ENCODE data around the gene ANKH.

- no peak for TF ChIP-seq CTCF (IDR thresholded peaks at IDR 0.05; ENCODE audit: low read depth, low read length, missing input control)
- TF ChIP-seq SP1 (IDR thresholded peaks at IDR 0.05): peak; percentile 69
- peak; percentile 63 to 83 for TF ChIP-seq RXRA (IDR thresholded peaks at IDR 0.05)
- TF ChIP-seq ATF3 (IDR thresholded peaks at IDR 0.05): no peak
- no peak for TF ChIP-seq ZBTB33 (IDR thresholded peaks at IDR 0.05)
- no peak for TF ChIP-seq GABPA (IDR thresholded peaks at IDR 0.05 in 1 of 2, conservative IDR thresholded peaks at IDR 0.05 in 1 of 2)
- TF ChIP-seq MAX (IDR thresholded peaks at IDR 0.05): peak; percentile 75
- TF ChIP-seq JUND (IDR thresholded peaks at IDR 0.05): peak in 1 of 2 donors; percentile 59
- no peak for TF ChIP-seq REST (IDR thresholded peaks at IDR 0.05)
- peak; percentile 50 for TF ChIP-seq YY1 (IDR thresholded peaks at IDR 0.05)
- peak; percentile 39 for TF ChIP-seq NR2F2 (IDR thresholded peaks at IDR 0.05)
- peak in 1 of 2 donors; percentile 47 for TF ChIP-seq RAD21 (IDR thresholded peaks at IDR 0.05)
- TF ChIP-seq FOXA1 (IDR thresholded peaks at IDR 0.05): no peak
- no peak for TF ChIP-seq TAF1 (conservative IDR thresholded peaks at IDR 0.05)
Measured at GRCh38 chr5:14698495-14698894, 173.1 kb downstream of the ANKH start.
